ENCODE results near the gene RIMS3.

DNA sequence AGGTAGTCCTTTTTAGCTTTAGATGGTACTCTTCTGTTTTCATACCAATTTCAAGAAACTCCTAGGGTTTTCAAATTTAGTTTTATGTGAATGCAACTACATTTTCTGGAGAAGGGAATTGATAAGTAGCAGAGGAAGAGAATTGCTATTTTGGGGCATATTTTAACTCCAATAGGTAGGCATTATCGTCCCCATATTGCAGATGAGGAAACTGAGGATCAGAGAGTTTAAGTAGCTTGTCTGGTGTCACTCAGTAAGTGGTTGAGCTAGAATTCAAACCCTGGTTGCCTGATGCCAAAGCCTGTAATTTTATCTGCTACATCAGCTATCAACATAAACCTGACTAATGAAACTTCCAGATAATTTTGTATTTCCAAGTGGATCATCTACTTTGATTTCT lies 27.9 kb upstream of the RIMS3 start:
- TF ChIP-seq CTCF (IDR thresholded peaks at IDR 0.05; ENCODE audit: low read length): no peak
- TF ChIP-seq EZH2phosphoT487 (IDR thresholded peaks at IDR 0.05; ENCODE audit: low read length): no peak
- no peak for TF ChIP-seq EZH2 (optimal IDR thresholded peaks at IDR 0.05; ENCODE audit: low read depth, low read length)
